ENCODE measurements around the gene CYP26C1. TPM values are rescaled to one million over a fixed set of nuclear protein-coding genes. Genes with fewer than 3 reads are reported as not detected.

The CYP26C1 gene
- total and polyA plus RNA-seq, 5 donors from 2014 or later: not detected

DNA sequence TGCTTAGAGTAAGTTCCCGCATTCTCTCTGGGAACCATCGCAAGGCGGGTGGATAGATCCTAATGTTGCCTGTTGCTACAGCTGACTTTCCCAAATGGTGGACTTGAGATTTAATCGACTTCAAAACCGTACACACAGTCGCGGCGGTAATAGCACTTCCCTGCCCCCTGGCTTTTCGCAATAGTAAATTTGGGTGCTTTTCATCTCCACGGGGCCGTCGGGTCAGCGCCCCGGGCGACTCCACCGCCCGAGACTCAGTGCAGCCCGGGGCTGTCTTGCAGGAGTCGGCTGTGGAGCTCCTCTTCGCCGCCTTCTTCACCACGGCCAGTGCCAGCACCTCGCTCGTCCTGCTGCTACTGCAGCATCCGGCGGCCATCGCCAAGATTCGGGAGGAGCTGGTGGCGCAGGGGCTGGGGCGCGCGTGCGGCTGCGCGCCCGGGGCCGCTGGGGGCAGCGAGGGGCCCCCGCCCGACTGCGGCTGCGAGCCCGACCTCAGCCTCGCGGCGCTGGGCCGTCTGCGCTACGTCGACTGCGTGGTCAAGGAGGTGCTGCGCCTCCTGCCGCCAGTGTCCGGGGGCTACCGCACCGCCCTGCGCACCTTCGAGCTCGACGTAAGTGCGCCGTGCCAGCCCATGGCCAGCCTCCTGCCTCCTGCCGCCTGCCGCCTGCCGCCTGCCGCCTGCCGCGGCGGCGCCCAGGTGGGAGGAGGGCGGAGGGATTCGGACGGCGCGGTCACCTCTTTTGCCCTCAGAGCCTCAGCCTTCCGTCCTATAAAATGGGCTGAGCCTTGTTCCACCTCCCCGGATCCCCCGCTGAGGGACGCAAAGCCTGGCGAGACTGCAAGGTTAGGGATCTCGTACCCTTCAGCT lies 5.3 kb downstream of the CYP26C1 start:
- Histone ChIP-seq H3K4me3 (ENCODE audit: low read depth, low read length) (no peak overlapping the region), H3K27me3 (ENCODE audit: control insufficient read depth, insufficient read depth, low read length) (peaks cover 22% of the 10 kb centered on the region), H3K36me3 (ENCODE audit: control insufficient read depth, insufficient read depth, low read length) (no peaks in the 10 kb centered on the region), H3K9me3 (ENCODE audit: control insufficient read depth in 2 of 2, low read length in 2 of 2) (no peaks in the 10 kb centered on the region), H3K4me1 (ENCODE audit: control insufficient read depth, insufficient read depth, low read length, poor library complexity, severe bottlenecking) (peaks cover 15% of the 10 kb centered on the region), H3K27ac (ENCODE audit: insufficient read depth, low read length, poor library complexity, severe bottlenecking) (no peak overlapping the region)
- no peak overlapping the region for H3K4me3 Mint-ChIP-seq
- ATAC-seq (ENCODE audit: low read depth in 2 of 2) (no peak), DNase-seq (no peak)
- H3K9me3 Mint-ChIP-seq: peaks cover 0 to 4% (median 0%) of the 10 kb centered on the region in 7 donors
- peak overlapping the region in 1 of 3 donors; percentile 2 for H3K27ac Mint-ChIP-seq
- H3K4me1 Mint-ChIP-seq: peaks cover 0 to 46% (median 6%) of the 10 kb centered on the region in 4 donors
- H3K36me3 Mint-ChIP-seq: no peaks in the 10 kb centered on the region
- H3K27me3 Mint-ChIP-seq: peaks cover 73% of the 10 kb centered on the region

DNA sequence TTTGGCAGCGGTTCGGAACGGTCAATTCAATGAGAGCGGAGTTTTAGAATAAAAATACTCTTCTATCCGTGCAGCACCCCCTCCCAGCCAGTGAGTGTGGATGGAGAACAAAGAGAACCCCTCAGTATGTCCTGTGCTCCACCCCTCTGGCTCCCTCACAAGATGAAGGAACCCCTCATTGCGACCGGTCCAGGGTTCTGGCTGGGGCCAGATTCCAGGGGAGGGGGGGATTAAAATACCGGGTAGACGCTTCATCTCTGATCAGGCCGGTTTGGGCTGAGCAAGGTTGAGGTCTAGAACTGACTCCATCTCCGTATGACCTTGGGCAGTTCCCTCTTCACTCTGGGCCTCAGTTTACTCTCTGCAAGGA lies 5.9 kb downstream of the CYP26C1 start:
- Histone ChIP-seq H3K27ac (ENCODE audit: insufficient read depth, low read length, poor library complexity, severe bottlenecking) (no peak overlapping the region), H3K9me3 (ENCODE audit: control insufficient read depth in 2 of 2, low read length in 2 of 2) (no peaks in the 10 kb centered on the region), H3K4me1 (ENCODE audit: control insufficient read depth, insufficient read depth, low read length, poor library complexity, severe bottlenecking) (peaks cover 9% of the 10 kb centered on the region), H3K36me3 (ENCODE audit: control insufficient read depth, insufficient read depth, low read length) (no peaks in the 10 kb centered on the region), H3K27me3 (ENCODE audit: control insufficient read depth, insufficient read depth, low read length) (peaks cover 22% of the 10 kb centered on the region), H3K4me3 (ENCODE audit: low read depth, low read length) (no peak overlapping the region)
- Mint-ChIP-seq H3K27me3 (peaks cover 77% of the 10 kb centered on the region), H3K9me3 (peaks cover 0 to 4% (median 0%) of the 10 kb centered on the region in 7 donors), H3K36me3 (no peaks in the 10 kb centered on the region), H3K27ac (no peak overlapping the region), H3K4me3 (no peak overlapping the region), H3K4me1 (peaks cover 0 to 47% (median 7%) of the 10 kb centered on the region in 4 donors)
- DNase-seq (no peak), ATAC-seq (ENCODE audit: low read depth in 2 of 2) (no peak)

DNA sequence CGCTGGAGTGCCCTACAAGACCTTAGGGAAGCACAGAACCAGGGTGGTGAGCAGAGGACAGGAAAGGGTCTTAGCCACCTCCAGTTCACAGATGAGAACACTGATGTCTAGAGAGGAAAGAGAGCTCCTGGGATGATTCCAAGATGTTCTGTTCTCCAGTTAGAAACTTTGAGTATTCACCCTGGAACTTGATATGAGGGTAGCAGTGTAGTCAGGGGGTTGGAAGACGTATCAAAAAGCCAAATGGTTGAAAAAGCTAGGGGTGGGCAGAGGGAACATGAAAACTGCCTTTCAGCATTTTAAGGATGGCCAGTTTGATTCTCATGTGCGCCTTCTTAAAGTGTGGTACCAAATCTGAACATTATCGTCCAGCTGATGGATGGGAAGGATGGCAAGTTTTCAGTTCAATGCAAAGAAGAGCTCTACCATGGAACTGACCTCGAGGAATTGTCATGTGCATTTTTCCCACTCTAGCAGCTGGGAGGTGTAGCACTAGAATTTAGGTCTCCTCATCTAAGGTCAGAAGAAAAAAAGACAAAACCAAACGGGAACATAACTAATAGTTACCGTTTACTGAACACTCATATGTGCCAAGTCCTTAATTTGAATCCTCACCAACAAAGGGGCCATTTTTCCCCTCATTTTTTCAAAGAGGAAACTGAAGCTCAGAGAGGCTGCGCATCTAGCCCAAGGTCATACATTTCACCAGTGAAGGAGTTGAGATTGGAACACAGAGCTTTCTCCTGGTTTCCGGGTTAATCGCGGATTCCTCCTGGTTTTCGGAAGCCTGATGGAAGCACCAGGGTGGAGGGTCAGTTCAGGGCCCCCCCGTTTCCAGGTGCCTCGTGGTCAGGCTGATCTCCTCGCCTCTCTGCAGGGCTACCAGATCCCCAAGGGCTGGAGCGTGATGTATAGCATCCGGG lies 7.1 kb downstream of the CYP26C1 start:
- no peaks in the 10 kb centered on the region for H3K36me3 Mint-ChIP-seq
- H3K27ac ChIP-seq (ENCODE audit: insufficient read depth, low read length, poor library complexity, severe bottlenecking): no peak overlapping the region
- no peak overlapping the region for H3K27ac Mint-ChIP-seq
- H3K4me1 ChIP-seq (ENCODE audit: control insufficient read depth, insufficient read depth, low read length, poor library complexity, severe bottlenecking): peaks cover 10% of the 10 kb centered on the region
- peaks cover 22% of the 10 kb centered on the region for H3K27me3 ChIP-seq (ENCODE audit: control insufficient read depth, insufficient read depth, low read length)
- peak overlapping the region in 1 of 4 donors; percentile 55 for H3K4me3 Mint-ChIP-seq
- H3K27me3 Mint-ChIP-seq: peaks cover 78% of the 10 kb centered on the region
- peaks cover 0 to 4% (median 0%) of the 10 kb centered on the region in 7 donors for H3K9me3 Mint-ChIP-seq
- ATAC-seq (ENCODE audit: low read depth in 2 of 2) (no peak), DNase-seq (no peak)
- peaks cover 0 to 48% (median 14%) of the 10 kb centered on the region in 4 donors for H3K4me1 Mint-ChIP-seq
- no peaks in the 10 kb centered on the region for H3K36me3 ChIP-seq (ENCODE audit: control insufficient read depth, insufficient read depth, low read length)
- H3K4me3 ChIP-seq (ENCODE audit: low read depth, low read length): no peak overlapping the region
- no peaks in the 10 kb centered on the region for H3K9me3 ChIP-seq (ENCODE audit: control insufficient read depth in 2 of 2, low read length in 2 of 2)

DNA sequence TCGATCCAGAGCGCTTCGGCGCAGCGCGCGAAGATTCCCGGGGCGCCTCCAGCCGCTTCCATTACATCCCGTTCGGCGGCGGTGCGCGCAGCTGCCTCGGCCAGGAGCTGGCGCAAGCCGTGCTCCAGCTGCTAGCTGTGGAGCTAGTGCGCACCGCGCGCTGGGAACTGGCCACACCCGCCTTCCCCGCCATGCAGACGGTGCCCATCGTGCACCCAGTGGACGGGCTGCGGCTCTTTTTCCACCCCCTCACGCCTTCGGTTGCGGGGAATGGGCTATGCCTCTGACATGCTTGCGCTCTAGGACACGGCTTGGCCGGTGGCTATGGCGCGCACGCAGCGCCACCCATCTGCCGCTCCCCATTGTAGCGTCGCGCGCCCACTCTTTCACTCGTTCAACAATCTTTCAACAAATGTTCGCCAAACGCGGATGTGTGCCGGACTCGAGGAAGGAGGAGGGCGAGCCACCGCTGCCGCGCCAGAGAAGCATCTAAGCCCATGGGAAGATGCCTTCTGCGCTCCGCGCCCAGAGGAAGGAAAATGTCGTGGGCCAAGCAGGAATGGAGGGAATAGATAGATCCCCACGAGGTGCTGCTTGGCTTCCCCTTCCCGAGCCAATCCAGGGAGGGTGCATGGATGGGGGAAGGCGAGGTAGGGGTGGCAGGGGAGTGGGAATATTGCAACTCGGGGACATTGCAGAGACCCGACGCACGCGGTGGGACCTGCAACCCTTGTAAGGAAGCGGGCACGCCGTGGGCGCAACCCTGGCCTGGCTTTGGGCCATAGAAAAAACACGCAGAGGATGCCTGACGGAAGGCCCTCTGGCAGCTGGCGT lies 8.0 kb downstream of the CYP26C1 start:
- H3K27ac ChIP-seq (ENCODE audit: insufficient read depth, low read length, poor library complexity, severe bottlenecking): no peak overlapping the region
- H3K4me3 Mint-ChIP-seq: peak overlapping the region in 1 of 4 donors; percentile 55
- no peak for DNase-seq
- H3K27me3 ChIP-seq (ENCODE audit: control insufficient read depth, insufficient read depth, low read length): peaks cover 22% of the 10 kb centered on the region
- H3K4me1 Mint-ChIP-seq: peaks cover 0 to 50% (median 14%) of the 10 kb centered on the region in 4 donors
- no peaks in the 10 kb centered on the region for H3K9me3 ChIP-seq (ENCODE audit: control insufficient read depth in 2 of 2, low read length in 2 of 2)
- H3K4me3 ChIP-seq (ENCODE audit: low read depth, low read length): no peak overlapping the region
- peaks cover 80% of the 10 kb centered on the region for H3K27me3 Mint-ChIP-seq
- H3K4me1 ChIP-seq (ENCODE audit: control insufficient read depth, insufficient read depth, low read length, poor library complexity, severe bottlenecking): peaks cover 17% of the 10 kb centered on the region
- H3K27ac Mint-ChIP-seq: peak overlapping the region in 1 of 3 donors; percentile 32
- no peaks in the 10 kb centered on the region for H3K36me3 ChIP-seq (ENCODE audit: control insufficient read depth, insufficient read depth, low read length)
- ATAC-seq (ENCODE audit: low read depth in 2 of 2): no peak
- no peaks in the 10 kb centered on the region for H3K36me3 Mint-ChIP-seq
- H3K9me3 Mint-ChIP-seq: peaks cover 0 to 4% (median 0%) of the 10 kb centered on the region in 7 donors

DNA sequence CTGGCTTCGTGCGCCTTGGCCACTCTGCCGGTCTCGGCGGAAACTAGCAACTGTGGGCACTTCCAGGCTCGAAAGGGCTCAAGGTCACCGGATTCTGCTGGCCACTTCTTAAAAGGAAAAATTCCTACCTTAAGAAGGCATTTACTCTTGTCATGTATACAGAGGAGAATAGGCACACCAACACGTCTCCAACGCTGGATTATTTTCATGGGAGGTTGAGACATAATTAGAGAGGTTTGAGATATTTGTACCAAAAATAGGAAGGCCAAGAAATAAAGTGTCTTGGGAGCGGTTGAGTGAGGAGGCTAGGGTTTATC lies 8.6 kb downstream of the CYP26C1 start:
- Mint-ChIP-seq H3K9me3 (peaks cover 0 to 4% (median 0%) of the 10 kb centered on the region in 7 donors), H3K27me3 (peaks cover 77% of the 10 kb centered on the region), H3K4me3 (no peak overlapping the region), H3K4me1 (peaks cover 0 to 50% (median 15%) of the 10 kb centered on the region in 4 donors), H3K27ac (peak overlapping the region in 1 of 3 donors; percentile 32), H3K36me3 (no peaks in the 10 kb centered on the region)
- DNase-seq (no peak), ATAC-seq (ENCODE audit: low read depth in 2 of 2) (no peak)
- Histone ChIP-seq H3K36me3 (ENCODE audit: control insufficient read depth, insufficient read depth, low read length) (no peaks in the 10 kb centered on the region), H3K9me3 (ENCODE audit: control insufficient read depth in 2 of 2, low read length in 2 of 2) (no peaks in the 10 kb centered on the region), H3K4me1 (ENCODE audit: control insufficient read depth, insufficient read depth, low read length, poor library complexity, severe bottlenecking) (peaks cover 22% of the 10 kb centered on the region), H3K27ac (ENCODE audit: insufficient read depth, low read length, poor library complexity, severe bottlenecking) (no peak overlapping the region), H3K4me3 (ENCODE audit: low read depth, low read length) (no peak overlapping the region), H3K27me3 (ENCODE audit: control insufficient read depth, insufficient read depth, low read length) (peaks cover 17% of the 10 kb centered on the region)

DNA sequence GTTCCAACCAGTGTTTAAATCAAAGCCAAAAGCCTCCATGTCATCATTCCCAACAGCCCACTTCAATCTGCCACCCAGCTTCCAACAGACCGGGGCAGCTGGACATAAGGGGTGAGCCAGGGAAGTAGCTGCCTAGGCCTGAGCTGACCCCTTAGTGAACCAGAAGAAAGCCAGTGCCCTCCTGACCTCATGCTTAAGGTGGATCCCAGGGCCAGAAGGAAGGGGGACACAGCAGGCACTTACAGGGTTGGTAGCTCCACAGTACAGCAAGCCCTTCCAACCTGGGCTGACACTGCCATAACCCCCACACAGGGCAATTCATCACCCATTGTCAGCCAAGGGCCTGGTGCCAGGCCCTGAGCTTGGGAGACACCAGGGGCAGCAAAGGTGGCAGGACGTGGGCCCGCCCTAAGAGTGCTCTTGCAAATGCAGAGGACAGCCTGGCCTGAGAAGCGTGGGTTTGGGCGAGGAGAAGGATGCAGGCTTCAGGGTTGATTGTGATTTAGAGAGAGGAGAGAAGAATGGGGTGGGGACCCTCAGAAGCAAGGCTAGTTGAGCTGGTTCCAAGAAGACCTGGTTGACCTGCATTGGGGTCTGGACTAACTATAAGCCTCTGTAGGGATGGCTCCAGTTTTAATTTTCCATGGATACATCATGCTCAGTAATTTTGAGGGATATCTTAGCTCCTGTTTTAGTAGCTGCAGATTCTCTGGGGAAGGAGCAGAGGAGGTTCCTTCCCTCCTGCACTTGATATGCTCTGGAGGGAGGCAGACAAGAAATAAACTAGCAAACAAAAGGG lies 10.0 kb downstream of the CYP26C1 start:
- H3K27me3 ChIP-seq (ENCODE audit: control insufficient read depth, insufficient read depth, low read length): peaks cover 11% of the 10 kb centered on the region
- peaks cover 0 to 51% (median 18%) of the 10 kb centered on the region in 4 donors for H3K4me1 Mint-ChIP-seq
- no peak overlapping the region for H3K27ac Mint-ChIP-seq
- peaks cover 0 to 4% (median 0%) of the 10 kb centered on the region in 7 donors for H3K9me3 Mint-ChIP-seq
- H3K27me3 Mint-ChIP-seq: peaks cover 77% of the 10 kb centered on the region
- H3K4me3 ChIP-seq (ENCODE audit: low read depth, low read length): no peak overlapping the region
- no peaks in the 10 kb centered on the region for H3K9me3 ChIP-seq (ENCODE audit: control insufficient read depth in 2 of 2, low read length in 2 of 2)
- DNase-seq (no peak), ATAC-seq (ENCODE audit: low read depth in 2 of 2) (no peak)
- H3K36me3 ChIP-seq (ENCODE audit: control insufficient read depth, insufficient read depth, low read length): no peaks in the 10 kb centered on the region
- peak overlapping the region in 3 of 4 donors; percentile 6 to 59 (median 24) for H3K4me3 Mint-ChIP-seq
- no peaks in the 10 kb centered on the region for H3K36me3 Mint-ChIP-seq
- H3K4me1 ChIP-seq (ENCODE audit: control insufficient read depth, insufficient read depth, low read length, poor library complexity, severe bottlenecking): peaks cover 30% of the 10 kb centered on the region
- H3K27ac ChIP-seq (ENCODE audit: insufficient read depth, low read length, poor library complexity, severe bottlenecking): no peak overlapping the region

Data from CD4-positive, CD25-positive, alpha-beta regulatory T cell (primary cell).